ENCODE measurements around the gene OVAAL.

DNA sequence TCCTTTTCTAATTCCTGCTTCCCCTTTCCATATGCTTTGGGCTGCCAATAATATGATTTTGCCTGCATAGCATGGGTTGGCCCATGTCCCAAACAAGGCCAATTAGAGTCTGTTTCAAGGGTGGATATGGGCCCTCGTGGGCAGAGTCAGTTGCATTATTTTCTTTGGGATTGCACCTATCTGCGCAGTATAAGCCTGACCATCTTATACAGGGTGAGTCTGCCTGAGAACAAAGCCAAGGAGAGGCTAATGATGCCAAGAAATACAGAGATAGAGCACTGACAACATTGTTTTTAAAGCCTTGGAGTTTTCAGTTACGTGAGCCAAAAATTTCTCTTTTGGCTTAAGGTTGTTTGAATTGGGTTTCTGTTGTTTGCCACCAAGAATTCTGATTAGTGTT, 18.6 kb downstream of the OVAAL start:
- TF ChIP-seq CTCF (IDR thresholded peaks at IDR 0.05; ENCODE audit: low read length) (no peak), EZH2 (optimal IDR thresholded peaks at IDR 0.05; ENCODE audit: low read depth, low read length) (no peak), EZH2phosphoT487 (IDR thresholded peaks at IDR 0.05; ENCODE audit: low read length) (no peak)
